ENCODE data around the gene STXBP5. TPM values are rescaled to one million over a fixed set of nuclear protein-coding genes. Genes with fewer than 3 reads are reported as not detected.

Gene STXBP5
- total RNA-seq, 1 donor = 89.8 TPM

DNA sequence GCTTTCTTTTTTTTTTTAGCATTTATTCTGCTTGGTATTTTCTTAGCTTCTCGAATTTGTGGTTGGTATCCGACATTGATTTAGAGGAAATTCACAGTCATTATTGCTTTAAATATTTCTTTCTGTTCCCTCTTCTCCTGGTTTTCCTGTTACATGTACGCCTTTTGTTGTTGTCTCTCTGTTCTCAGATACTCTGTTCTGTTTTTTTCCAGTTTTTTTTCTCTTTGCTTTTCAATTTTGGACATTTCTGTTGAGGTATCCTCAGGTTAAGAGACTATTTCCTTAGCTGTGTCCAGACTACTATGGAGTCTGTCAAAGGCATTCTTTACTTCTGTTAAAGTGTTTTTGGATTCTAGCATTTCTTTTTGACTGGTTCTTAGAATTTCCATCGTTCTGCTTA, 17.5 kb downstream of the STXBP5 start:
- TF ChIP-seq, protein P1, sequence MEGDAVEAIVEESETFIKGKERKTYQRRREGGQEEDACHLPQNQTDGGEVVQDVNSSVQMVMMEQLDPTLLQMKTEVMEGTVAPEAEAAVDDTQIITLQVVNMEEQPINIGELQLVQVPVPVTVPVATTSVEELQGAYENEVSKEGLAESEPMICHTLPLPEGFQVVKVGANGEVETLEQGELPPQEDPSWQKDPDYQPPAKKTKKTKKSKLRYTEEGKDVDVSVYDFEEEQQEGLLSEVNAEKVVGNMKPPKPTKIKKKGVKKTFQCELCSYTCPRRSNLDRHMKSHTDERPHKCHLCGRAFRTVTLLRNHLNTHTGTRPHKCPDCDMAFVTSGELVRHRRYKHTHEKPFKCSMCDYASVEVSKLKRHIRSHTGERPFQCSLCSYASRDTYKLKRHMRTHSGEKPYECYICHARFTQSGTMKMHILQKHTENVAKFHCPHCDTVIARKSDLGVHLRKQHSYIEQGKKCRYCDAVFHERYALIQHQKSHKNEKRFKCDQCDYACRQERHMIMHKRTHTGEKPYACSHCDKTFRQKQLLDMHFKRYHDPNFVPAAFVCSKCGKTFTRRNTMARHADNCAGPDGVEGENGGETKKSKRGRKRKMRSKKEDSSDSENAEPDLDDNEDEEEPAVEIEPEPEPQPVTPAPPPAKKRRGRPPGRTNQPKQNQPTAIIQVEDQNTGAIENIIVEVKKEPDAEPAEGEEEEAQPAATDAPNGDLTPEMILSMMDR (IDR thresholded peaks at IDR 0.05; ENCODE audit: insufficient read depth, low read depth, low read length) = no peak
- no peak for DNase-seq (ENCODE audit: low read depth)
- H3K4me3 ChIP-seq (ENCODE audit: low read depth, low read length) = no peak overlapping the region

DNA sequence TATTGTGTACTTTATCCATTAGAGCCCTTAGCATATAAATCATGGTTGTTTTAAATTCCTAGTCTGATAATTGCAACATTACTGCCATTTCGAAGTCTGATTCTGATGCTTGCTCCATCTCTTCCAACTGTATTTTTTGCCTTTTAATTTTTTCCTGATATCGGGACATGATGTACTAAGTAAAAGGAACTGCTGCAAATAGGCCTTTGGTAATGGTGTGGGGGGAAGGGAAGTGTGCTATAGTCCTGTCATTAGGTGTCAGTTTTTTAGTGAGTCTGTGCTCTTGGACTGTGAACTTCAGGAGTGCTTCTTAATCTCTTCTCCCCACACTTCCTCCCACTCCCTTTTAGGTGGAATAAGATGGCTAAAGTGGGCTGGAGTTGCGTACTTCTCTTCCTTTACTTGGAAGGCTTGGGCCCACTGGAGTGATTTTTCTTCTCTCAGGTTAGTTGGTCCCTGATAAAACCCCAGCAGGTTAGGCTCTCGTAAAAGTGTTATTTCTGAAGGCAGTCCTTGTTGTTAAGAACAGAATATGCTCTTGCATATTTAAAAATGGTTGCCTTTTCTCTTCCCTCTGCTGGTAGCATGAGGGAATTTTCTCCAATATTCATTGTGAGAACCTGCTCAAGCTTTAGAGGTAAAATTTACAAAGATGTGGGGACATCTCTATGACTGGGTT, 18.1 kb downstream of the STXBP5 start:
- no peak overlapping the region for H3K4me3 ChIP-seq (ENCODE audit: low read depth, low read length)
- peak; percentile 54 for DNase-seq (ENCODE audit: low read depth)
- TF ChIP-seq, protein P1 (IDR thresholded peaks at IDR 0.05; ENCODE audit: insufficient read depth, low read depth, low read length) = peak; percentile 54

DNA sequence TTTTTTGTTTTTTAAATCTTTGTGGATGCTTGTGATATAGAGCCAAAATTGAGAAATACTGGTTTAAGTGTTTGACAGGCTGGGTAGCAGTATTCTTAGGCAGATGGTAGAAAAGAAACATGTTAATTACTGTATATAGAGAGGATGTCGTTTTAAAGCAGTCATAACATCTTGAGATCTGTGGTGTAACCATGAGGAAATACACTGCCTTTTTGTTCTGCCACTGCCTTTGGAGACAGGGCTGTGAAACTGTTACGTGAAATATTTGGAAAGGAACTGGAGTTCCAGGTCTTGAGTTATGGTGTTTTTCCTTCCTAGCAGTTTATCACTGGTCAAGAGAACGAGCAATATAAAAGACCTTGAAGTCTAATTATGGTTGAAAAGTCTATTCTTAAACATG, 19.5 kb downstream of the STXBP5 start:
- H3K4me3 ChIP-seq (ENCODE audit: low read depth, low read length) = no peak overlapping the region
- peak; percentile 38 for DNase-seq (ENCODE audit: low read depth)
- TF ChIP-seq, protein P1 (IDR thresholded peaks at IDR 0.05; ENCODE audit: insufficient read depth, low read depth, low read length) = no peak

DNA sequence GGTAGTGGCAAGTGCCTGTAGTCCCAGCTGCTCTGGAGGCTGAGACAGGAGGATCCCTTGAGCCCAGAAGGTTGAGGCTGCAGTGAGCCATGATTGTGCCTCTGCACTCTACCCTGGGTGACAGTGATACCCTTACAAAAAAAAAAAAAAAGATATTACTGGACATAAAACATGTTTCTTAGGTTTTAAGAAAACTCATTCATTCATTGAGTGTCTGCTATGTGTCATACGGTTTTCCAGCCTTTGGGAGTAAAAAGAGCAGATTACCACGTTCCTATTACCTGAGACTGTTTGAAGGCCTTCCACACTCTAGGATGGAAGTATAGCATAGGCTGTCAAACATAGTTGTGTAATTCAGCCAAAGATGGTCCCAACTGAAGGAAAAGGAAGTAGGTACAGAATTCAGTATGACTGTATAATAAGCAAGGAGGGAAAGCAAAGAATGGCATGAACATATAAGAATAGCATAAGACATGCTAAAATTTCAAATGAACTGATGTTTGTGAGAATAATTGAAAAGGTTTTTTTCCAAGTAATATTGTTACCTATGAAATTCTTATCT, 22.0 kb downstream of the STXBP5 start:
- TF ChIP-seq, protein P1 (IDR thresholded peaks at IDR 0.05; ENCODE audit: insufficient read depth, low read depth, low read length) = no peak
- DNase-seq (ENCODE audit: low read depth) = no peak
- H3K4me3 ChIP-seq (ENCODE audit: low read depth, low read length) = no peak overlapping the region

DNA sequence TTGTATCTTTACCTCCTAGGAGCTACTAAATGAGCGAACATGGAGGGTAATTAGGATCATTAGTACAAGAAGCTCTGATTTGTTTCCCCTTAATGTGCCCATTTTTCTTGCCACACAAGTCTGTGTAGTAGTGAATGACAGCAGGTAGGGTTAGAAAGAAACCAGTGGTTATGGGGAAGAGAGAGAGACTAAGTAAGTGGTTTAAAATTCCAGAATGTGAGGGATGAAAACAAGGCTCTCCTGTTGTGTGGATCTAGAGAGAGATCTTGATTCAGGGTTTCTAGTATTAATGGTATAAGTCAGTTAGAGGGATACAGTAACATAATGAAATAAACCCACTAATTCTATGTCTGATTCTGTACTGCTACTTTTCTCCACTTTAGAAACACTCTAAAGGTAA, 22.7 kb downstream of the STXBP5 start:
- DNase-seq (ENCODE audit: low read depth) = no peak
- TF ChIP-seq, protein P1 (IDR thresholded peaks at IDR 0.05; ENCODE audit: insufficient read depth, low read depth, low read length) = no peak

DNA sequence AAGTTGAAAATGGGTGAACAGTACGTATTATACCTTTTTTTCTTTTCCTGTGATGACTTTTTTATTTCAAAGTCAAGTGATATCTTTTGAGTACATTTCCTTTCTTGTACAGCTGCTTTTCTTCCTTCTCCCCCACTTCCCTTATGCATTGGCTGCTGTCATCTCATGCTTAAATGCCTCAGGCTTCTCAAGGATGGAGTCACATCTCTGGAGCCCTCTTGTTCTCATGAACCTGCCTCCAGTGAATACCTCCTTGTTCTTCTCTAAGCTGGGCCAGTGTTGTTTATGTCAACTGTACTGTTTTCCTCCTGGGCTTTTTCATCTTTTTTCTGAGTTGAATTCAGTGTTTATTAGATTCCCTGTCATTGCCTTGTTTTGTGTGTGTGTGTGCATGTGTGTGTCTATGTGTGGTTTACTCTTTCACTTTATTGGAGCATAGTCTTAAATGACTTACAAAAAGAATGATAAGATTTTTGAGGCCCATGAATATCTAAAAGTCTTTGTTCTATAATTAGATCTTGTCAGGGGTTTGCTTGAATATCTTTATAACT, 23.6 kb downstream of the STXBP5 start:
- TF ChIP-seq, protein P1 (IDR thresholded peaks at IDR 0.05; ENCODE audit: insufficient read depth, low read depth, low read length) = no peak
- DNase-seq (ENCODE audit: low read depth) = no peak
- no peak overlapping the region for H3K4me3 ChIP-seq (ENCODE audit: low read depth, low read length)

More for the DNA sequence above, 22.7 kb downstream of the STXBP5 start:
- no peak overlapping the region for H3K4me3 ChIP-seq (ENCODE audit: low read depth, low read length)

Data from fibroblast of villous mesenchyme (primary cell).